Colon (tissue), 2 donors: Measurements from ENCODE around the gene BCOR.

ENCODE experiments used
- FAIRE-seq: peaks from 2 replicates; lab custom pipeline; 2012; peaks lifted over from hg19 to GRCh38; lab: Jason Lieb, UNC
- donor health status: control.
- donor health status: control.

The BCOR gene

DNA sequence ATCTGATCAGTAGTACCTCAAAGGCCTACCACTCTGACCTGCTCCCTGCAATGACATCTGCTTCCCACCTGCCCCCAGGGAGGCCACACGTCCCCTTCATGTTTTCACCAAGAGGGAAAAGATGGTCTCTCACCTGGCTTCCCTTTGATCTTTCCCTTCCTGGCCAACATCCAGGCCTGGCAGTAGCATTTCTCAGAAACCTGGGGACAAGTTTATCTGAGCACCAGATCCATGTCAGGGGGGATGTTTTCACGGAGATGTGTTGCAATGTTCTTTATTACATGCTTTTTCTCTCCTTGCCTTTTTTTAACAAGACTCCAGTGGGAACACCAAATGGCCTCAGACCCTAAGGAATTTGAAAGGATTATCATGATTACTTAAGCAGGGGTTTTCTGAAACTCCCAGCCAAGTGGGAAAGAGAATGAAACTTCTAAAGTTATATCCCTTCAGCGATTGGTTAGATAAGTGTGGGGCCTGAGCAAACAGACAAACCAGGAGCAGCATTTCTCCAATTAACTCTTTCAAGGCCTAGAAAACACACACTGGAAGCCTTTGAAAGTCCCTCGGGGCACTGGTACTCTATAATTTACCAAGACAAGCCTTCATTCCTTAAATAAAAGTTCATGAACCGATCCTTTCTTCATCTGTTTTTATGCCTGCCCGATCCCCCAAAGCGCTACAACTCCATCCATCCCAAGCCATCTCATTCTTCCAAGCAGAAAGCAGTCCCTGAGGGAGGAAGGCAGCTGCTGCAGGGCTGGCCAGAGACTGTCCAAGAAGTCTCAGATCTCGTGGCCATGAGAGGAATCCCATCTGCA, 94.1 kb downstream of the BCOR start:
- FAIRE-seq, result no peak

DNA sequence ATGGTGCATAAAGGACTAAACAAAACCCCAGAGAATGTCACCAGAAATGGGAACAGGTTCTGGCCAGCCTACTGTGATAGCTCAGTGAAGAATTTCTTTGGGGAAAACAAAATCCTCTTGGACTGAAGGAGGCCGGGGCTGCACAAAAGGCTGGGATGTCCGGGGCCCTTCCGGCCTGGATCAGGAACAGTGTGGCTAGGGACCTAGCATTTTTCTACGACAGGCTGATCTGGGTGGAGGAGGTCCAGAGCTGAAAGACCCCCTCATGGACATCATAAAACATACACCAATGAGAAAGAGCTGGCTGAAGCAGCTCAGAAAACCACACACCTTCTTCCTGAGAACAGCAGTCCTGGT, 94.7 kb downstream of the BCOR start:
- FAIRE-seq, result no peak
